ENCODE data around the gene TBC1D21.
"Not testable (repeated sequence)": the region's sequence is repeated elsewhere in the genome, so short reads cannot be mapped to it uniquely, and the experiment has no call there.

The TBC1D21 gene

GRCh38 chr15:73930790-73931281, 57.5 kb downstream of the TBC1D21 start:
- DNase-seq (ENCODE audit: low read depth), result no peak

GRCh38 chr15:73931441-73931840, 58.1 kb downstream of the TBC1D21 start:
- DNase-seq (ENCODE audit: low read depth), result no peak

- DNase-seq (ENCODE audit: low read depth), result no peak
Measured at GRCh38 chr15:73932381-73933191, 59.2 kb downstream of the TBC1D21 start.

- DNase-seq (ENCODE audit: low read depth), result no peak
Measured at GRCh38 chr15:73934281-73934680, 60.9 kb downstream of the TBC1D21 start.

DNA sequence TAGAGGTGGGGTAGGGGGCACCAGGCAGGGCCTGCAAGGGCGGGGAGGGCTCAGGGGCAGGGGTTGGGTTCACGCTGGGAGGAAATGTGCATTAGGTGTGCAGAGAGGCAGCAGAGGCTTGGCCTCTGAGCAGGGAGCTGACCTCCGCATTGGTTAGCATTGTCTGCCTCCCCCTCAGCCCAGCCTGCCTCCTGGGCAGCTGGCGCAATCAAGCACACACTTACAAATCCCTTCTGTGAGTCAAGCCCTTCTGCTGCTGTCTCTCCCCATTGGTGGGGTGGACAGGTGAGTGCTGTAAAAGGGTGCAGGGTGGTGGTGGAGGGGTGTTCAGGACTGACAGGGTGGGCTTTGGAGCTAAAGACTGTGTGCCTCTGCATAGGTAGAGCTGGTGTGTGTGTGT, 62.2 kb downstream of the TBC1D21 start:
- DNase-seq (ENCODE audit: low read depth), result no peak

- no peak for DNase-seq (ENCODE audit: low read depth)
Measured at GRCh38 chr15:73936181-73936580, 62.8 kb downstream of the TBC1D21 start.

- no peak for DNase-seq (ENCODE audit: low read depth)
Measured at GRCh38 chr15:73936588-73937290, 63.4 kb downstream of the TBC1D21 start.

- no peak for DNase-seq (ENCODE audit: low read depth)
Measured at GRCh38 chr15:73937296-73937695, 63.9 kb downstream of the TBC1D21 start.

DNA sequence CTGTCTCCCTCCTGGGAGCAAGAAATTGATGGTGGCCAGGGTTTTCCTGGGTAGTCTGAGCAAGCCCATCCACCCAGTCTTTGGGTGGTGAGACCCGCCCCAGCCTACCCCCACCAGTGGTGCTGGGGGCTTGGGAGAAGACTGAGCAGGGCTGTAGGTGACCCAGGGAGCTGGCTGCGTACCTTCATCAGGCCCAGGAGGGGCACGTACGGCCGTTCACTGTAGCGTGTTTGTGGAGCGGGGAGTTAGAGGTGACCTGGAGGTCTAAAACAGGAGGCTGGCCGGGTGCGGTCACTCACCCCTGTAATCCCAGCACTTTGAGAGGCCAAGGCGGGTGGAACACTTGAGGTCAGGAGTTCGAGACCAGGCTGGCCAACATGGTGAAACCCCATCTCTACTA, 64.4 kb downstream of the TBC1D21 start:
- no peak for DNase-seq (ENCODE audit: low read depth)

GRCh38 chr15:73938516-73938915, 65.2 kb downstream of the TBC1D21 start:
- not testable (repeated sequence) for DNase-seq (ENCODE audit: low read depth)

Data from activated T-cell treated with anti-CD3 and anti-CD28 coated beads for 48 hours (primary cell).